Left hindlimb (tissue), 1 donor: ENCODE data around the gene GOLGA8T.
"Not testable (repeated sequence)": the region's sequence is repeated elsewhere in the genome, so short reads cannot be mapped to it uniquely, and the experiment has no call there.

Source experiments
- DNase-seq: peaks from one replicate; pipeline ENCODE4 v3.0.0-alpha.2; 2018

GOLGA8T gene

GRCh38 chr15:30191639-30192038 lies 56.8 kb downstream of the GOLGA8T start:
- DNase-seq, result not testable (repeated sequence)

- DNase-seq, result not testable (repeated sequence)
Measured at GRCh38 chr15:30192119-30192745, 57.4 kb downstream of the GOLGA8T start.

DNA sequence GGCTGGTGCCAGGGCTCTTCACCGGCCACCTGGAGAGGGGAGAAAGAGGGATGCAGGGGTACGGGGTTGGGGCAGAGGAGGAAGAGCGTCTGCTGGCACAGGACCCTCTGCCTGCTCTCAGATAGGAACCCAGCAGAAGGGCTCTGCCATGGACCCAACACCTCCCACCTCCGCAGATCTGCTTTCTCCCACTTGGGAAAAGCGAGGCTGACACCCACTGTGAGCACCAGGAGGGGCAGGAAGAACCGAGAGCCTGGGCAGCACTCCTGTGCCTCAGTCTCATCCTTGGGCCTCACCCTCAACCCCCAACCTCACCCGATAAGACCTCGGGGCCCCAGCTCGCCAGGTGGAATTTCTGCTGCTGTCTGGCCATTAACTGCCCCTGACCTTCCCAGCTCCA lies 58.0 kb downstream of the GOLGA8T start:
- not testable (repeated sequence) for DNase-seq
